ENCODE measurements around the gene TPP1. TPM values are rescaled to one million over a fixed set of nuclear protein-coding genes. Genes with fewer than 3 reads are reported as not detected.

The TPP1 gene
- 100 to 1,000 TPM in 1 of 4 donors, 10 to 100 TPM in 3; 25.4 to 429 (median 34.7) TPM for polyA plus RNA-seq
- long read RNA-seq, donor 1, transcript TPP1-201 (13 exons, 3,560 nt), result major isoform, 101 of 284 reads
- long read RNA-seq, donor 1, transcript TPP1-231 (3 exons, 3,282 nt), result minor isoform, 15 of 284 reads
- long read RNA-seq, donor 1, transcript TPP1-214 (12 exons, 3,578 nt), result minor isoform, 25 of 284 reads
- long read RNA-seq, donor 1, partial matches to known transcripts, result 131 of 284 reads
- long read RNA-seq, donor 1, other reads (novel, unspliced or antisense), result 0 of 284 reads
- long read RNA-seq, donor 2, transcript TPP1-201 (13 exons, 3,560 nt), result major isoform, 23 of 35 reads
- long read RNA-seq, donor 2, partial matches to known transcripts, result 8 of 35 reads
- long read RNA-seq, donor 2, other reads (novel, unspliced or antisense), result 0 of 35 reads
- long read RNA-seq, donor 3, transcript TPP1-201 (13 exons, 3,560 nt), result major isoform, 10 of 64 reads
- long read RNA-seq, donor 3, partial matches to known transcripts, result 40 of 64 reads
- long read RNA-seq, donor 3, other reads (novel, unspliced or antisense), result 0 of 64 reads
- long read RNA-seq, donor 4, partial matches to known transcripts, result 0 of 1 reads
- long read RNA-seq, donor 4, other reads (novel, unspliced or antisense), result 0 of 1 reads
- long read RNA-seq, donor 5, partial matches to known transcripts, result 6 of 14 reads
- long read RNA-seq, donor 5, other reads (novel, unspliced or antisense), result 0 of 14 reads
- long read RNA-seq, donor 6, transcript TPP1-231 (3 exons, 3,282 nt), result minor isoform, 6 of 69 reads
- long read RNA-seq, donor 6, transcript TPP1-201 (13 exons, 3,560 nt), result major isoform, 36 of 69 reads
- long read RNA-seq, donor 6, transcript TPP1-214 (12 exons, 3,578 nt), result minor isoform, 6 of 69 reads
- long read RNA-seq, donor 6, partial matches to known transcripts, result 18 of 69 reads
- long read RNA-seq, donor 6, other reads (novel, unspliced or antisense), result 0 of 69 reads
- long read RNA-seq, donor 7, result 0 reads
- long read RNA-seq, donor 8, partial matches to known transcripts, result 0 of 1 reads
- long read RNA-seq, donor 8, other reads (novel, unspliced or antisense), result 0 of 1 reads
- long read RNA-seq, donor 9, transcript TPP1-201 (13 exons, 3,560 nt), result major isoform, 9 of 18 reads
- long read RNA-seq, donor 9, partial matches to known transcripts, result 0 of 18 reads
- long read RNA-seq, donor 9, other reads (novel, unspliced or antisense), result 0 of 18 reads
- long read RNA-seq, donor 10, transcript TPP1-214 (12 exons, 3,578 nt), result minor isoform, 6 of 40 reads
- long read RNA-seq, donor 10, transcript TPP1-231 (3 exons, 3,282 nt), result minor isoform, 6 of 40 reads
- long read RNA-seq, donor 10, transcript TPP1-201 (13 exons, 3,560 nt), result major isoform, 17 of 40 reads
- long read RNA-seq, donor 10, partial matches to known transcripts, result 6 of 40 reads
- long read RNA-seq, donor 10, other reads (novel, unspliced or antisense), result 0 of 40 reads

GRCh38 chr11:6619004-6619745 is at the start of gene TPP1:
TSS of gene TPP1 (minus strand) at chr11:6619422. CDS start at chr11:6619400, 22 bp downstream.
- WGBS, 3 donors, result 0% methylated on average over 16 of the region's 16 CpGs
- peak within 1 kb of the TSS; percentile 56 to 99 (median 65) for H3K4me3 ChIP-seq (ENCODE audit: low read depth in 1 of 3, low read length in 3 of 3)
- FAIRE-seq, result no peak
- peaks cover 0 to 54% (median 0%) of the 10 kb centered on the region in 3 donors for H3K36me3 ChIP-seq (ENCODE audit: control insufficient read depth in 3 of 3, insufficient read depth in 2 of 3, low read depth in 1 of 3, low read length in 3 of 3)
- no peaks in the 10 kb centered on the region for H3K27me3 ChIP-seq (ENCODE audit: control insufficient read depth in 3 of 3, insufficient read depth in 3 of 3, low read length in 3 of 3)
- peak; percentile 96 to 97 for DNase-seq
- H3K9me3 ChIP-seq (ENCODE audit: control insufficient read depth in 2 of 2, insufficient read depth in 1 of 2, low read depth in 1 of 2, low read length in 1 of 2), result no peaks in the 10 kb centered on the region
- H3K4me1 ChIP-seq (ENCODE audit: control insufficient read depth in 3 of 3, insufficient read depth in 2 of 3, low read depth in 1 of 3, low read length in 2 of 3), result peaks cover 2 to 19% (median 3%) of the 10 kb centered on the region in 3 donors
- H3K27ac ChIP-seq (ENCODE audit: low read depth in 1 of 3, low read length in 2 of 3), result peak within 1 kb of the TSS; percentile 45 to 89 (median 85)

GRCh38 chr11:6667733-6668374 is 48.6 kb upstream of the TPP1 start:
- WGBS, 3 donors, result 65 to 80% (median 74%) methylated on average over 3 of the region's 3 CpGs
- no peak for FAIRE-seq
- no peak overlapping the region for H3K4me3 ChIP-seq (ENCODE audit: low read depth in 1 of 3, low read length in 3 of 3)
- H3K27ac ChIP-seq (ENCODE audit: low read depth in 1 of 3, low read length in 2 of 3), result peak overlapping the region in 1 of 3 donors; percentile 39
- H3K36me3 ChIP-seq (ENCODE audit: control insufficient read depth in 3 of 3, insufficient read depth in 2 of 3, low read depth in 1 of 3, low read length in 3 of 3), result no peaks in the 10 kb centered on the region
- DNase-seq, result peak; percentile 38 to 41
- H3K27me3 ChIP-seq (ENCODE audit: control insufficient read depth in 3 of 3, insufficient read depth in 3 of 3, low read length in 3 of 3), result no peaks in the 10 kb centered on the region
- H3K4me1 ChIP-seq (ENCODE audit: control insufficient read depth in 3 of 3, insufficient read depth in 2 of 3, low read depth in 1 of 3, low read length in 2 of 3), result peaks cover 0 to 3% (median 0%) of the 10 kb centered on the region in 3 donors
- H3K9me3 ChIP-seq (ENCODE audit: control insufficient read depth in 2 of 2, insufficient read depth in 1 of 2, low read depth in 1 of 2, low read length in 1 of 2), result no peaks in the 10 kb centered on the region

- H3K36me3 ChIP-seq (ENCODE audit: control insufficient read depth in 3 of 3, insufficient read depth in 2 of 3, low read depth in 1 of 3, low read length in 3 of 3), result no peaks in the 10 kb centered on the region
- H3K27ac ChIP-seq (ENCODE audit: low read depth in 1 of 3, low read length in 2 of 3), result no peak overlapping the region
- H3K4me3 ChIP-seq (ENCODE audit: low read depth in 1 of 3, low read length in 3 of 3), result no peak overlapping the region
- H3K4me1 ChIP-seq (ENCODE audit: control insufficient read depth in 3 of 3, insufficient read depth in 2 of 3, low read depth in 1 of 3, low read length in 2 of 3), result peaks cover 0 to 3% (median 0%) of the 10 kb centered on the region in 3 donors
- H3K9me3 ChIP-seq (ENCODE audit: control insufficient read depth in 2 of 2, insufficient read depth in 1 of 2, low read depth in 1 of 2, low read length in 1 of 2), result no peaks in the 10 kb centered on the region
- no peak for DNase-seq
- FAIRE-seq, result no peak
- H3K27me3 ChIP-seq (ENCODE audit: control insufficient read depth in 3 of 3, insufficient read depth in 3 of 3, low read length in 3 of 3), result no peaks in the 10 kb centered on the region
- 88 to 96% (median 88%) methylated on average over 4 of the region's 4 CpGs for WGBS, 3 donors
Observed at GRCh38 chr11:6666302-6667183, 47.3 kb upstream of the TPP1 start.

GRCh38 chr11:6664551-6664950 is 45.3 kb upstream of the TPP1 start:
- no peaks in the 10 kb centered on the region for H3K27me3 ChIP-seq (ENCODE audit: control insufficient read depth in 3 of 3, insufficient read depth in 3 of 3, low read length in 3 of 3)
- no peak for FAIRE-seq
- no peak for DNase-seq
- 4 to 64% (median 10%) methylated on average over 1 of the region's 1 CpG for WGBS, 3 donors
- no peaks in the 10 kb centered on the region for H3K36me3 ChIP-seq (ENCODE audit: control insufficient read depth in 3 of 3, insufficient read depth in 2 of 3, low read depth in 1 of 3, low read length in 3 of 3)
- H3K27ac ChIP-seq (ENCODE audit: low read depth in 1 of 3, low read length in 2 of 3), result no peak overlapping the region
- H3K9me3 ChIP-seq (ENCODE audit: control insufficient read depth in 2 of 2, insufficient read depth in 1 of 2, low read depth in 1 of 2, low read length in 1 of 2), result no peaks in the 10 kb centered on the region
- H3K4me3 ChIP-seq (ENCODE audit: low read depth in 1 of 3, low read length in 3 of 3), result no peak overlapping the region
- peaks cover 0 to 3% (median 0%) of the 10 kb centered on the region in 3 donors for H3K4me1 ChIP-seq (ENCODE audit: control insufficient read depth in 3 of 3, insufficient read depth in 2 of 3, low read depth in 1 of 3, low read length in 2 of 3)

GRCh38 chr11:6663794-6664469 is 44.7 kb upstream of the TPP1 start:
- no peak overlapping the region for H3K4me3 ChIP-seq (ENCODE audit: low read depth in 1 of 3, low read length in 3 of 3)
- 59 to 76% (median 65%) methylated on average over 3 of the region's 3 CpGs for WGBS, 3 donors
- H3K36me3 ChIP-seq (ENCODE audit: control insufficient read depth in 3 of 3, insufficient read depth in 2 of 3, low read depth in 1 of 3, low read length in 3 of 3), result no peaks in the 10 kb centered on the region
- H3K4me1 ChIP-seq (ENCODE audit: control insufficient read depth in 3 of 3, insufficient read depth in 2 of 3, low read depth in 1 of 3, low read length in 2 of 3), result peaks cover 0 to 3% (median 0%) of the 10 kb centered on the region in 3 donors
- FAIRE-seq (no peak), DNase-seq (no peak)
- no peak overlapping the region for H3K27ac ChIP-seq (ENCODE audit: low read depth in 1 of 3, low read length in 2 of 3)
- peaks cover 0 to 5% (median 0%) of the 10 kb centered on the region in 3 donors for H3K27me3 ChIP-seq (ENCODE audit: control insufficient read depth in 3 of 3, insufficient read depth in 3 of 3, low read length in 3 of 3)
- no peaks in the 10 kb centered on the region for H3K9me3 ChIP-seq (ENCODE audit: control insufficient read depth in 2 of 2, insufficient read depth in 1 of 2, low read depth in 1 of 2, low read length in 1 of 2)

GRCh38 chr11:6660712-6661111 is 41.5 kb upstream of the TPP1 start:
- Histone ChIP-seq H3K4me3 (ENCODE audit: low read depth in 1 of 3, low read length in 3 of 3) (no peak overlapping the region), H3K27me3 (ENCODE audit: control insufficient read depth in 3 of 3, insufficient read depth in 3 of 3, low read length in 3 of 3) (peaks cover 0 to 21% (median 0%) of the 10 kb centered on the region in 3 donors), H3K36me3 (ENCODE audit: control insufficient read depth in 3 of 3, insufficient read depth in 2 of 3, low read depth in 1 of 3, low read length in 3 of 3) (no peaks in the 10 kb centered on the region), H3K4me1 (ENCODE audit: control insufficient read depth in 3 of 3, insufficient read depth in 2 of 3, low read depth in 1 of 3, low read length in 2 of 3) (no peaks in the 10 kb centered on the region), H3K27ac (ENCODE audit: low read depth in 1 of 3, low read length in 2 of 3) (no peak overlapping the region), H3K9me3 (ENCODE audit: control insufficient read depth in 2 of 2, insufficient read depth in 1 of 2, low read depth in 1 of 2, low read length in 1 of 2) (no peaks in the 10 kb centered on the region)
- WGBS, 3 donors, result 75 to 79% (median 79%) methylated on average over 3 of the region's 3 CpGs
- FAIRE-seq (no peak), DNase-seq (no peak)

Measured in small intestine (tissue), 16 donors.